Mucosa of descending colon (tissue), 3 donors: ENCODE measurements around the gene TMTC2. TPM values are rescaled to one million over a fixed set of nuclear protein-coding genes. Genes with fewer than 3 reads are reported as not detected.

Experiments
- ATAC-seq: fragments of 200-7000 bp; cut with Tn5 transposase; one replicate; pipeline ENCODE4 v1.9.1; 2020; ENCODE audit warnings: mild to moderate bottlenecking, moderate library complexity
- DNase-seq, 3 donors: peaks; one replicate each; pipeline ENCODE4 v3.0.0-alpha.2; 2020
- H3K36me3 ChIP-seq: fragments of 200-600 bp; one replicate; pipeline ENCODE4 v1.8.0; 2021; ENCODE audit warnings: low read depth, mild to moderate bottlenecking
- H3K4me1 ChIP-seq: fragments of 200-600 bp; one replicate; pipeline ENCODE4 v1.8.0; 2021; ENCODE audit warnings: low read depth, mild to moderate bottlenecking
- H3K4me3 ChIP-seq: fragments of 200-600 bp; one replicate; pipeline ENCODE4 v1.8.0; 2021; ENCODE audit warnings: mild to moderate bottlenecking
- H3K9me3 ChIP-seq: fragments of 200-600 bp; one replicate; pipeline ENCODE4 v1.8.0; 2021; ENCODE audit warnings: mild to moderate bottlenecking
- CTCF ChIP-seq: fragments of 200-600 bp; IDR thresholded peaks from one replicate; pipeline ENCODE4 v1.8.0; 2022; ENCODE audit warnings: antibody characterized with exemption, mild to moderate bottlenecking
- intact Hi-C, 2 donors: fragments of 100-400 bp; cut with DNase I in 1 of 2; cut with micrococcal nuclease in 1 of 2; formaldehyde crosslinking; loops; one replicate each; pipeline versions ENCODE4 v1.11.0 to v1.11.1; 2022; cut with DNase I, micrococcal nuclease
- total RNA-seq, 3 donors: library from RNA; stranded (reverse); fragmentation: NEBNext Ultra II Directional in 2 of 3; extraction: Animal tissue kit (Norgen Biotek cat#: 25700) in 2 of 3; gene quantifications; one replicate each; pipeline versions ENCODE4 v1.2.1 to v1.2.4, GENCODE V29; 2021 to 2023
- donor health status: DM: no; HTN: no; CAD: no; lungs with moderate emphysema.
- donor health status: DM: no; HTN: no; CAD: no.
- donor health status: DM: no; HTN: yes; CAD: no.

Gene TMTC2
- total RNA-seq, 3 donors from 2014 or later, result 13.3 to 40.4 (median 14.6) TPM

GRCh38 chr12:83153177-83153576, 466.5 kb downstream of the TMTC2 start:
- Histone ChIP-seq H3K9me3 (no peaks in the 10 kb centered on the region), H3K4me1 (no peaks in the 10 kb centered on the region), H3K4me3 (no peak overlapping the region), H3K36me3 (no peaks in the 10 kb centered on the region)
- no peak for TF ChIP-seq CTCF
- no peak for DNase-seq
- intact Hi-C loops, result no loop called here
- no peak for ATAC-seq

- no peaks in the 10 kb centered on the region for H3K4me1 ChIP-seq
- peak; percentile 14 for ATAC-seq
Observed at GRCh38 chr12:83156815-83157214, 470.1 kb downstream of the TMTC2 start.

GRCh38 chr12:83157604-83158003, 470.9 kb downstream of the TMTC2 start:
- DNase-seq, result no peak
- no peak for TF ChIP-seq CTCF
- Histone ChIP-seq H3K4me1 (no peaks in the 10 kb centered on the region), H3K36me3 (no peaks in the 10 kb centered on the region), H3K4me3 (no peak overlapping the region), H3K9me3 (no peaks in the 10 kb centered on the region)
- no peak for ATAC-seq
- intact Hi-C loops, result no loop called here

More at GRCh38 chr12:83156815-83157214, 470.1 kb downstream of the TMTC2 start:
- intact Hi-C loops, result no loop called here
- no peaks in the 10 kb centered on the region for H3K9me3 ChIP-seq
- DNase-seq, result no peak
- TF ChIP-seq CTCF, result no peak
- H3K4me3 ChIP-seq, result no peak overlapping the region
- no peaks in the 10 kb centered on the region for H3K36me3 ChIP-seq

GRCh38 chr12:83158613-83159207, 472.0 kb downstream of the TMTC2 start:
- intact Hi-C loops, result no loop called here
- Histone ChIP-seq H3K4me3 (no peak overlapping the region), H3K9me3 (no peaks in the 10 kb centered on the region), H3K36me3 (no peaks in the 10 kb centered on the region), H3K4me1 (no peaks in the 10 kb centered on the region)
- TF ChIP-seq CTCF, result no peak
- ATAC-seq (no peak), DNase-seq (no peak)

- no peaks in the 10 kb centered on the region for H3K4me1 ChIP-seq
- no peaks in the 10 kb centered on the region for H3K36me3 ChIP-seq
- H3K4me3 ChIP-seq, result no peak overlapping the region
- TF ChIP-seq CTCF, result no peak
- ATAC-seq, result no peak
- DNase-seq, result no peak
- intact Hi-C loops, result no loop called here
- no peaks in the 10 kb centered on the region for H3K9me3 ChIP-seq
Observed at GRCh38 chr12:83161456-83161855, 474.8 kb downstream of the TMTC2 start.

GRCh38 chr12:83168751-83169150, 482.0 kb downstream of the TMTC2 start:
- ATAC-seq (no peak), DNase-seq (no peak)
- intact Hi-C loops, result no loop called here
- Histone ChIP-seq H3K4me1 (no peaks in the 10 kb centered on the region), H3K4me3 (no peak overlapping the region), H3K36me3 (no peaks in the 10 kb centered on the region), H3K9me3 (no peaks in the 10 kb centered on the region)
- no peak for TF ChIP-seq CTCF
